ENCODE data around the gene SGPL1.

DNA sequence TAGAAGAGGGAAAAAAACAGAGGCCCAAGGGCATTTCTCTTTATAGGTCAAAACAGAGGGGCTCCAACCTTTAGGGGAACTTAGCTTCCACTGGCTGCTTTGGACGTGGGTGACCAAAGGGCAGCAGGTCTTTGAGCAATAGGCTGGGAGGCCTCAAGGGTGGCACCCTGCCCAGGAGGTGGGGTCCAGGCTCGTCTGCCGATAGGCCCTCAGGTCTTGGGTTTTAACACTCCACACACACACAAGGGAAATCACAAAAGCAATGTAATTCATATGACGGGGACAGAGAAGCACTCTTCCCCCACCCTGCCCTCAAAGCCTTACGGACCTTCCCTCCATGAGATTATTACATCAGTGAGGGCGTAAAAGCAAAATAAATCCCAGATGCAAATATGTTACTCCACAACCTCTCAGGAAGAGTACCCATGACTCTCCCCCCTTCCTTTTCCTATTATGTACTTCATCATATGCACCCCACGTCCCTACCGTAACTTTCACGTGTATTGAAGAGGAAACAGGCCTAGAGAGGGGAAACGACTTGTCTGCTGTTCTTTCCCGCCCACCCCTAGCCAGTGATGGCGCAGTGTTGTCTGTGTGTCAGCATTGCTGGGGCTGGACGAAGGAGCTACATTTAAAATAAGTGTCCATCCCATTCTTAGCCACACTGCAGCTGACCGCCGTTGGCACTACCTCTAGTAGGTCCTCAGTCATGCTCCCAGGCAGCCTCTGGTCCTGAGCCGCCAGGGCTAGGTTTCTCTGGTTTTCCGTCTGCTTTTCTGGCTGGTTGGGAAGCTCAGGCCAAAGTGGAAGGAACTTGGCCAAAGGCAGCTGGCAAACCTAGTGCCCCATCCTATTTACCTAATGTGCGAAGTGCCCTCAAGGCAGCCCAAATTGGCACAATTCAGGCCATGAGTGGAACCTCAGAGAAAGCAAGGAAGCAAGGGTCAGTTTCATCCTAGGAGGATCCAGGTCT is 70.5 kb downstream of the SGPL1 start:
- no peak for TF ChIP-seq CTCF (IDR thresholded peaks at IDR 0.05)
- TF ChIP-seq POLR2A (IDR thresholded peaks at IDR 0.05): no peak

Measured in vagina (tissue), 2 donors.